ENCODE results near the gene CEBPZOS.
A peak's percentile ranks its signal among the peaks of the same experiment; 100 is the strongest.

CEBPZOS gene

DNA sequence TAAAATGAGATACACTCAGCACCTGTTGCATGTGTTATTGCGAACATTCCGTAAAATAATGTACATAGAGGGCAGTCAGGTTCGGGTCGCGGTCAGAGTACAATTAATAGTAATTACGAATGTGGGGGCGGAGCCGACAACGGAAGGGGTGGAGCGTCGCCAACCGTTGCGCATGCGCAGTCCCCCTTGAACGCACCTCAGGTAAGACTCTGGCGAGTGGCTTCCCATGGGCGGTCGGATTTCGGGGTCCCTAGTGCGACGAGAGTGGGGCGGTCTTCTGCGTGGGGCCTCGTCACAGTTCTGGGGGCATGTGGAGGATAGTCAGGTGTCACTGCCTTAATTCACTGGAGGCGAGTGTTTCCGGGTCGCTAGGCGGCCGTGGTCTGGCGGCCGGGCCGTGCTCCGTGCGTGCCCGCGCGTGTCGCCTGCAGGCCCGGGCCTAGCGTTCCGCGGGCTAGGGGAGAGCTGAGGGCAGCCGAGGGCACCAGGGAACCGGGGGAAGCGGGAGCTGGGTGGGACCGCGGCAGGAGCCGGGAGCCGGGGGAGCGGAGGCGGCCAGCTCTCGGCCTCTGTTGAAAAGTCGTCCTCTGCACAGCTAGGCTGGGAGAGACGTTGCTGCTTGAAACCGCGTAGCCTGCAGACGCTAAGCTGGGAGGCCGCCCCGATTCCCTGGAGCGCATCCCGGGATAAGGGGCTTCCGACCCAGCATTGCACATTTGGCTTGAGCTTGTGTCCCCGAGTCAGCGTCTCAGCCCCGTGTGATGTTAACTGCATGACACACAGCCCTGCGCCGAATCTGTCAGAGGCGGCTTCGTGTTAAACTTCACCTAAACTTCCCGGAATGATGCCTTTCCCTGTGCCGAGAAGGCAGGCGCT is at the start of gene CEBPZOS:
TSS of gene CEBPZOS (plus strand) at position 177 of the 876 bp plus-strand sequence. CDS start 3,209 bp downstream, outside the sequence.
- peak; percentile 74 to 76 for DNase-seq (ENCODE audit: extremely low read depth in 1 of 2, low read depth in 1 of 2)

DNA sequence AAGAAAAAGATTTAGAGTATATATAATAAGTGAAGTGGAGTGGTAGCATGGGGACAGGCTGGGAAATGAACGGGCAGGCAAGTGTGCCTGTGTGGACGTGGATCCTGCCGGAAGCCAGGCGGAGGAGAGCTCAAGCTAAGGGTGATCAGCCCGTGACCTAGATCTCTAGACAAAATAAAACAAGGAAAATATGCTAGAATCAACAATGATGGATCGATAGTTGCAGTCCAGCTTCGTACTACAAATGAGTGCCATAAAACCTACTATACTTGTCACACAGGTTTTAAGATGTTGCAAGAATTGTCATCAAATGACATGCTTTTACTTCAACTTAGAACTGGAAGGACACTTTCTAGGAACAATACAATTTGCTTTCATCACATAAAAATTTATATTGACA is 48.0 kb upstream of the CEBPZOS start:
- DNase-seq (ENCODE audit: extremely low read depth in 1 of 2, low read depth in 1 of 2), result no peak

- DNase-seq (ENCODE audit: extremely low read depth in 1 of 2, low read depth in 1 of 2), result no peak
These were observed 46.5 kb upstream of the CEBPZOS start for GRCh38 chr2:37149626-37150322.

- DNase-seq (ENCODE audit: extremely low read depth in 1 of 2, low read depth in 1 of 2), result no peak
These were observed 43.1 kb upstream of the CEBPZOS start for GRCh38 chr2:37153224-37153623.

GRCh38 chr2:37154785-37155184 is 41.5 kb upstream of the CEBPZOS start:
- no peak for DNase-seq (ENCODE audit: extremely low read depth in 1 of 2, low read depth in 1 of 2)

DNA sequence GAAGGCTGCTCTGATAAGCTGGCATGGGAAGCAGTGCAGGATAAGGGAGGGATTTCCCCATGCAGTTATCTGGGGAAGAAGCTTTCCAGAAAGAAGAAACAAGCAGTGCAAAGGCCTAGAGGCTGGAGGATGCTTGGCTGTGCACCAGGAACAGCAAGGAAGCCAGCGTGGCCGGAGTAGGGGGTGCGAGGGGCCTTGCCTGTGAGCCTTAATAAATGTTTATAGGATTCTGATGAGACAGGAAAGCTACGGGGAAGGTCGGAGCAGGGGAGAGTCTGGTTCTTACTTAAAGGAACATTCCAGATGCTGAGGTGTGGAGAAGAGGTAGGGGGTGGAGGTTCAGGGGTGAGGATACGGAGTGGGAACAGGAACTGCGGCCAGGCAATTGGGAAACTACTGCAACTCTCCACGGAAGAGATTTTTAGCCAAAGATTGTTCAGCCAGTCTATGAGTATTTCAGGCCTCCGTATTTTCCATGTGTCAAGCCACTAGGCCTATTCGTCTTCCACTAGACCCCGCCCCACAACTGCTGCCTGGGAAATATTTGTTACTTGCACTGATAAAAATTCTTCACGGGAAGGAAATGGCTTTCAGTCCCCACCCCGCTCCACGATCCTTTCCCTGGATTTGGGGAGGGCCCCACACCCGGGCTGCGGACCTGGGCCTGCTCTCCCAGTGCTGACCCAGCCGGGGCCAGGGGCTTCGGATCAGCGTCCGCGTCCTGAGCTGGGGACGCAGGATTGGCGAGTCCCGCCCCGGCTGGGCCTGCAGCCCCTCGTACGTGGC is 40.0 kb upstream of the CEBPZOS start:
- no peak for DNase-seq (ENCODE audit: extremely low read depth in 1 of 2, low read depth in 1 of 2)

DNA sequence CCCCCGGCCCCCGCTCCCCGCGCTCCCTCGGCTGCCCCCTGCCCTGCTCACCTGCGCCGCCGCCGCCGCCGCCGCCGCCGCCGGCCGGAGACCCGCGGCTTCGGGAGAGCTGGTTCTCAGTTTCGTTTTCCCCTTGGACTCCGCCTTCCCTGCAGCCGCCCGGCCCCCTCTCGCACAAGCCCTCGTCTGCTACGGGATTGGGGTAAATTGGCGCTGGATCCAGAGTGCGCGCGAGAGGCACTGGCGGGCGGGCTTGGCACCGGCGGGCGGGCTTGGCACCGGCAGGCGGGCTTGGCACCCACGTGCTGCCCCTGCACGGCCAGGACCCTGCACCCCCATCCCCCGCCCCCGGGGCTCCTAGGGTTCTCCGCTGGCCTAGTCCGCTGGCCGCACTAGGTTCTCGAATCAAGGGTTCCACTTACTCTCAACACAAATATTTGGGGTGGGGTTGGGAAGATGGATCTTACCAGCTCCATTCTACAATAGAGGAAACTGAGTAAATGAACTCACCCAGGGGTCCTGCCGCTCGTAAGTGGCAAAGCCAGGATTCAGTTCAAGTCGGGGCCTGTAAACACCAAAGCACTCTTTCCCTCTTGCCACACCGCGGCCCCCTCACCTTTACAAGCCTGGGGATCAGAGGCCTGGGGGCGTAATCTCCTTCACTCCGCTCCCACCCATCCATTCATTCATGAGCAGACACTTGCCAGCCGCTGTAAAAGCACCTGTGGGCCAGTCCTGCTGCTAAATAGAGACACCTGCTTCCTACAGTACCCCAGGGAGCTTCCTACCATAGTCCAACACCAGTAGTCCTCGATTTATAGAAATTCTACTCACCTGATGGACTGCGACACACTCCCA is 39.2 kb upstream of the CEBPZOS start, which contains the start of gene EIF2AK2:
TSS of gene EIF2AK2 (minus strand) at position 124 of the 858 bp plus-strand sequence. CDS start 9,174 bp downstream, outside the sequence.
- peak; percentile 59 to 70 for DNase-seq (ENCODE audit: extremely low read depth in 1 of 2, low read depth in 1 of 2)

- no peak for DNase-seq (ENCODE audit: extremely low read depth in 1 of 2, low read depth in 1 of 2)
These were observed 31.5 kb upstream of the CEBPZOS start for GRCh38 chr2:37164757-37165156.

GRCh38 chr2:37167636-37168180 is 28.6 kb upstream of the CEBPZOS start:
- no peak for DNase-seq (ENCODE audit: extremely low read depth in 1 of 2, low read depth in 1 of 2)

DNA sequence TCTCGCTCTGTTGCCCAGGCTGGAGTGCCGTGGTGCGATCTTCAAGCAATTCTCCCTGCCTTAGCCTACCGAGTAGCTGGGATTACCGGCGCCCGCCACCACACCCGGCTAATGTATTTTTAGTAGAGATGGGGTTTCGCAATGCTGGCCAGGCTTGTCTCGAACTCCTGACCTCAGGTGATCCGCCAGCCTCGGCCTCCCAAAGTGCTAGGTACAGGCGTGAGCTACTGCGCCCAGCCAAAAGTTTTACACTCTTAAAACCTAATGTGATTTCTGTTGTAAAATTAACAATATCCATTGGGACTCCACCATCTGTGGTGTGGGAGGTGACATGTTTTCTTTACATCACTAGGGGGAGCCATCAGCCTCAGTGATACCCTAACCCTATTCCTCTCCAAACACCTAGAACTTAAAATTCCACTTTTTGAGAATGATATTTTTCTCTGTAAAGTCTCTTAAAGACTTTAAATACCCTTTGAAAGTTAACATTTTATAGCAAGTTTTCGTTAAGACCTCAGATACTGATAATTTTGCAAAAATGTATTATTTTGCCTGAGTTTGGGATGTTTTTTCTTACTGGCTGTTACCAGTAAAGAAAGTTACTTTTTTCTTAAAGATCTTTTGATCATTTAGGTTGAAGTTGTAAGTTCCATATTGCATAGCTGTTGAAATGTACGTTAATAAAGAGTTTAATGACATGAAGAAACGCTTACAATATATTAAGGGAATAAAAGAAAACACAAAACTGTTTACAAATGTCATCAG is 27.9 kb upstream of the CEBPZOS start:
- DNase-seq (ENCODE audit: extremely low read depth in 1 of 2, low read depth in 1 of 2), result no peak

DNA sequence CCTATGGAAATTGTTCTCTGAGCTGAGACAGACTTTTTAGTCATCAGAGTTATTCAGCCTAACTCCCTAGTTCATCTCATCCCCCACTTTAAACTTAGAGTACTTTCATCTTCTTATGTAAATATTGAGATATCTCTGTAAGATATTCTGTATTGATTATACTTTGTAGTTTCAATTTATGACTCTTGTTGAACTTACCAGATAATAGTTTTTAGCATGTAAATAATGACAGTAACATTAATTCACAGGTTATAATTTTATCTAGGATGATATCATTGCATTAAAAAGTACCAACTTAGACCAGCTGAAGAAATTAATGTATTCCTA is 24.7 kb upstream of the CEBPZOS start:
- DNase-seq (ENCODE audit: extremely low read depth in 1 of 2, low read depth in 1 of 2), result no peak

- DNase-seq (ENCODE audit: extremely low read depth in 1 of 2, low read depth in 1 of 2), result no peak
These were observed 22.6 kb upstream of the CEBPZOS start for GRCh38 chr2:37173741-37174140.

- no peak for DNase-seq (ENCODE audit: extremely low read depth in 1 of 2, low read depth in 1 of 2)
These were observed 16.2 kb upstream of the CEBPZOS start for GRCh38 chr2:37180006-37180639.

- no peak for DNase-seq (ENCODE audit: extremely low read depth in 1 of 2, low read depth in 1 of 2)
These were observed 15.7 kb upstream of the CEBPZOS start for GRCh38 chr2:37180640-37181039.

DNA sequence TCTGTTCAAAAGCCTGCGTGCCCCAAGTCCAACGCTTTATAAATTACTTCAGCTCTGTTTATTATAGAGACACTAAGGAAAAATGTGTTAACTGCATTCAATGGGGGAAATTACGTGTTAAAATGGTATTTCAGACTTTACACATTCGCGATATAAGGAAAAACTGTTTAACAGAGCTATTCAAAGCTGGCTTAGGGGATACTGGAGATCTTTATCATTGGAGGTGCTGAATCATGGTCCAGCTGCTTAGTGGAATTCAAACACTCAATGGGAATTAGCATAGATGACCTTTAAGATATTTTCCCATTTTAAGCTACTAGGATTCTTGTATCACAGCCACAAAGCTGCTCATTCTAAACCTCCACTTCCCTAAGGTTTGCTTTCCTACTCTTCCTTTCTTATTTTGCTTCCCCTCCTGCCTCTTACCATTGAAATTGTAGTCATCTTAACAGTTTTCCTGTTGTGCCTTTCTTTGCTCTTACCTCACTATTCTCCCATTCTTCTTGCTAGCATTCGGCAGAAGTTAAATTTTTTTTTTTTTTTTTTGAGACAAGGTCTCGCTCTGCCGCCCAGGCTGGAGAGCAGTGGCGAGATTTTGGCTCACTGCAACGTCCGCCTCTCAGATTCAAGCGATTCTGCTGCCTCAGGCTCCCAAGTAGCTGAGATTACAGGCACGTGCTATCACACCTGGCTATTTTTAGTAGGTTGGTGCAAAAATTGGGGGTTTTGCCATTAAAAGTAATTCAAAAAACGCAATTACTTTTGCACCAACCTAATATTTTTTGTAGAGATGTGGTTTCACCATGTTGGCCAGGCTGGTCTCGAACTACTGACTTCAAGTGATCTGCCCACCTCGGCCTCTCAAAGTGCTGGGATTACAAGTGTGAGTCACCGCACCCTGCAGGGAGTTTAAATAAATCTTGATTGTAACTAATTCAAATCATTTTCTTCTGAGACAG is 14.3 kb upstream of the CEBPZOS start:
- DNase-seq (ENCODE audit: extremely low read depth in 1 of 2, low read depth in 1 of 2), result no peak

DNA sequence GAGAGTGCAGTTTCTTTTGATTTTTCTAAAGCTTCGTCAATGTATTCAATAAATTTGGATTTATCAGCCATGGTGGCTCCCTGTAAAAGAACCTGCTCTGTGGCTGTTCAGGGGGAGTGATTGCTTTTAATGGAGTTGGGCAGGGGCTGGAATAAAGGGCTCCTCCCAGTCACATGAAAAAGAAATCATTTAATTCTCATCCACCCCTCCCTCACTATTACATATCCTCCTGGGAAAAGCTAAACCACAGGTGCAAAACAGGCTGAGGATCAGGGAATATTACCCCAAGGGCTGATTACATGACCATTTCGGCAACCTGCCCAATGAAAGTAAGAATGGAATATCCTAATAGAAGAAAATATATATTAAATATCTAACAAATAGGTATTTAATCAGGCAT is 7.7 kb upstream of the CEBPZOS start, which contains the start of gene SULT6B1:
TSS of gene SULT6B1 (minus strand) at position 101 of the 400 bp plus-strand sequence. CDS start at position 71, 30 bp downstream.
- DNase-seq (ENCODE audit: extremely low read depth in 1 of 2, low read depth in 1 of 2), result no peak

DNA sequence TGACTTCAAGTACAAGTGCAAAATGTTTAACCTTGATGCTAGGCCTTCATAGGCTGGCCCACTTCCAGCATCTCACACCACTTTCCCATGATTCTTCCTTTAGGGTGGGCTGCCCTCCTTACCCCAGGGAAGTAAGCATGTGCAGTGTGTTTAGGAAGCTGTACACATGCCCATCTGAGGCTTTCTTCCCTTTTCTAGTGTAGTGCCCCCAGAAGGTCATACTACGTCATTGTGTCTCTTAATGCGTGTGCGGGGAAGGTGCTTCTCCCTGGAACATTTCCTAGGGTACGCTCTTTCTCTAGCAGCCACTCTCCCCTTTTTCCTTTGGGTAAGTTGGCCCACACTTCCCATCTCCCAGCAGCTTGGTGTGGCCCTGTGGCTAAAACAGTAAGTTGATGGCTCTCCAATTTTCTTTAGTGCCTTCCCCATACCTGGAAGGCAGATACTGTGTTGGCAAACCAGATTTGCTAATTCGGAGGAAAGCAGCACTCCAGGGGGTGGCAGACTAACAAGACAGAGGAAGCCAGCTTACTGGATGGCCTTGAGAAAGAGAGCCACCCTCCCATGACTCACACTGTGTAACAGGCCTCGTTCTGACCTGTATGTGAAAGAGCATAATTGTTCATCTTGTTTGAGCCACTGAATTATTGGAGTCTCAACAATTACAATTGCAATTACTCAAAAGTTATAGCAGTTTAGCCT is 6.7 kb upstream of the CEBPZOS start:
- peak in 1 of 2 donors; percentile 12 for DNase-seq (ENCODE audit: extremely low read depth in 1 of 2, low read depth in 1 of 2)
